NCI-H2171 (cell line): Measurements from ENCODE around the gene PWWP2B.
"Not testable (repeated sequence)": the region's sequence is repeated elsewhere in the genome, so short reads cannot be mapped to it uniquely, and the experiment has no call there.

Experiments used
- DNase-seq: peaks from one replicate; lab custom pipeline; 2025; lab: John Stamatoyannopoulos, UW

Gene PWWP2B

DNA sequence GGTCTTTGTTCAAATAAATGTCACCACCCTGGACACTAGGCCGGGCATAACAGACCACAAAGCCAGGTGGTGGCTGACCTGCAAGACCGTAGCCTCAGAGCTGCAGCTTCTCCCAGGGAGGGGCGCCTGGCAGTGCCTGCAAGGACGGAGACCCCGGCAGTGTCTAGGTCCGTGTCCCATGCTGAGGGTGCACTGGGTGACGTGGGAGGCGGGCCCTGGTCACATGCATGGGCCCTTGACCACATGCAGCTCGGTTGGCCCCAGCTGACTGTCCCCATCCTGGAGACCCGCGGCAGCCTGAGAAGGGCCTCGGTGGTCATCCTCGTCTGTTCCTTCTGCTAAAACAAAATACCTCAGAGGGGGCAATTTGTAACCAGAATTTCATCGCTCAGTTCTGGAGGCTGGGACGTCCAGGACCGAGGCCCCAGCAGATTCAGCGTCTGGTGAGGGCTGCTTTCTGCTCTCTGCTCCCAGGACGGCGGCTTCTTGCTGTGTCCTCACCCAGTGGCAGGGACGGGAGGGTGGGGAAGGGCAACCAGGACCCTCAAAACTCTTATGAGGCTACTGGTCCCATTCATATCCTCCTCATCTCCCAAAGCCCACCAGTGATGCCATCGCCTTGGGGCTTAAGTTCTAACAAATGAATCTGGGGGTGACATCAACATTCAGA lies 36.8 kb downstream of the PWWP2B start:
- no peak for DNase-seq

DNA sequence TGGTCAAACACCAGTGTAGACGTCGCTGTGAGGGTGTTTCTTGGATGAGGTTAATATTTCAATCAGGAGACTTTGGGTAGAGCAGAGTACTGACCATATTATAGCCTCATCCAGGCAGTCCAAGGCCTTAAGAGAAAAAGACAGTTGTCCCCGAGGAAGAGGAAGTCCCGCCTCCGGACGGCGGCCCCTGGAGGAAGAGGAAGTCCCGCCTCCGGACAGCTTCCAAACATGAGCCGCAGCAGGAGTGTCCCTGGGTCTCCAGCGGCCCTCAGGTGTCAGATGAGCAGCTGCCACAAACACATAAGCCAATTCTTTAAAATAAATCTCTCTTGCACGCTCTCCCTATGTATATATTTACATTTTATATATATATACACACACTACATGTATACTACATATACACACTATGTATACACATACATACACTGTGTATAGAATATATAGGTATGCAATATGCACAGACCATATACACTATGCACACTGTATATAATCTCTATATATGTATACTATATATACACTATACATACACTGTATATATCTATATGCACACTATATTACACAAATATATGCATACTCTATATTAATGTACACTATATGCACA lies 37.5 kb downstream of the PWWP2B start:
- no peak for DNase-seq

DNA sequence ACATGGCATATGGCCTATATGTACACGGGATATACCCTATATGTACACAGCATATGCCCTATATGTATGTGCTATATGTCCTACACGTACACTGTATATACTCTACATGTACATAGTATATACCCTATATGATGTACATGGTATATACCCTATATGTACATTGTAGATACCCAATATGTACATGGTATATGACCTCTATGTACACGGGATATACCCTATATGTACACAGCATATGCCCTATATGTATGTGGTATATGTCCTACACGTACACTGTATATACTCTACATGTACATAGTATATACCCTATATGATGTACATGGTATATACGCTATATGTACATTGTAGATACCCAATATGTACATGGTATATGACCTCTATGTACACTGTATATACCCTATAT lies 38.3 kb downstream of the PWWP2B start:
- not testable (repeated sequence) for DNase-seq

GRCh38 chr10:132436096-132436495 lies 39.1 kb downstream of the PWWP2B start:
- DNase-seq: not testable (repeated sequence)

- DNase-seq: no peak
Measured at GRCh38 chr10:132436861-132437410, 39.9 kb downstream of the PWWP2B start.

GRCh38 chr10:132437541-132437950 lies 40.5 kb downstream of the PWWP2B start:
- DNase-seq: no peak

DNA sequence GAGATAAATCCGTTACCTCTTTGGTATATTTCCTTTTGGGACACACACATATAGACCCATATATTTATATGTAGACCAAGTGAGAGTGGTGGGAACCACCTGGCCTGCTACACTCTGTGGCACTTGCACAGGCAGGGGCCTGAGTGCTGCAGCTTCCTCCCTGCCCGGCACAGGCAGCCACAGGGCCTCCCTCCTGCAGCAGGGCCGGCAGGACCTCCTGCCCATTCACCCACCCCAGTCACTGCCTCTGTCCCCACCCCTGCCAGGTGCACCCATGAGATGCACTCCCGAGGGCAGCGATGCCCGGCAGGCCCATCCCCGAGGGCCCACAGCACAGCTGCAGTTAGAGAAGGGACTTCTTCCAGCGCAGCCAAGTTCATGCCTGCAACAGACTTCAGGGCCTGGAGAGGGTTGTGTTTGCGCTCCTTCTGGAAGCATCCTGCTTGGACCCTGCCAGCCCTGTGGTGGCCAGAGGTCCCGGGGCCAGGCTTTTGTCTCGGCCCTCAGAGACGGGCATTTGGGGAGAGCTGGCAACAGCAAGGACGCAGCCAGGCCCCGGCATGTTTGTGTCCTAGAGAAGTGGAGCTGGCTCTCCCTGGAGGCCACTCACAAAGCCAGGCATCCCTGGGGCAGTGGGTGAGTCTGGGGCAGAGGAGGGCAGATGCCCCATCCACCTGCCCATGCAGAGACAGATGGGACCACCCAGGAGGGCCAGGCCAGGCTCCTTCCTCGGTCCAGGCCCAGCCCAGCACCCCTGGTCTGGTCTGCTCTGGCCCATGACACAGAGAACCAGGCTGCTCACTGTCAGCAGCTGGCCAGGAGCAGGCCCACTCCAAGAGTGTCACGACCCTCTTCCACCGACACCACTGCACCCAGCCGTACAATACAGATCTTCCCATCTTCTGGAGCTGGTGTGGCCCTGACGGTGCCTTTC lies 41.4 kb downstream of the PWWP2B start:
- no peak for DNase-seq

GRCh38 chr10:132439025-132439388 lies 42.0 kb downstream of the PWWP2B start:
- DNase-seq: no peak

DNA sequence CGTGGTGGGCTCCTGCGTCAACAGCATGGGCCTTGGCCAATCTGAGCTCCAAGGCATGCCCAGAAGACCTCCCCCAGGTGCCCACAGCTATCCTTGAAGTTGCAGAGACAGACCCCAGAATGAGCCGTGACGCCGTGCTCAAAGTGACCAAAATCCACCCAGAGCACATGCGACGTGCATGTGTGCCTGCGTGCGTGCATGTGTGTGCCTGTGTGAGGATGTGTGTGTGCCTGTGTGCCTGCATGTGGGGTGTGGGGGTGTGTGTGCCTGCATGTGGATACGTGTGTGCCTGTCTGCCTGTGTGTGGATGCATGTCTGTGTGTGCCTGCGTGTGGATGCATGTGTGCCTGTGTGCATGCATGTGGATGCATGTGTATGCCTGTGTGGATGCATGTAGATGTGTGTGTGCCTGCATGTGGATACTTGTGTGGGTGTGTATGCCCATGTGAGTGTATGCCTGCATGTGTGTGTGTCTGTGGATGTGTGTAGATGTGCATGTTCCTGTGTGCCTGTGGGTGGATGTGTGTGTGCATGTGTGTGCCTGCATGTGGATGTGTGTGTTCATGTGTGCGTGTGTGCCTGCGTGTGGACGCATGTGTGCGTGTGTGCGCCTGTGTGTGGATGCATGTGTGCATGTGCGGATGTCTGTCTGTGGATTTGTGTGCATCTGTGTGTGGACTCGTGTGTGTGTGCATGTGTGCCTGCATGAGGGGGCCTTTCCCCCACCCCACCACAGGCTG lies 42.6 kb downstream of the PWWP2B start:
- DNase-seq: no peak

GRCh38 chr10:132440791-132441565 lies 44.0 kb downstream of the PWWP2B start:
- DNase-seq: no peak

DNA sequence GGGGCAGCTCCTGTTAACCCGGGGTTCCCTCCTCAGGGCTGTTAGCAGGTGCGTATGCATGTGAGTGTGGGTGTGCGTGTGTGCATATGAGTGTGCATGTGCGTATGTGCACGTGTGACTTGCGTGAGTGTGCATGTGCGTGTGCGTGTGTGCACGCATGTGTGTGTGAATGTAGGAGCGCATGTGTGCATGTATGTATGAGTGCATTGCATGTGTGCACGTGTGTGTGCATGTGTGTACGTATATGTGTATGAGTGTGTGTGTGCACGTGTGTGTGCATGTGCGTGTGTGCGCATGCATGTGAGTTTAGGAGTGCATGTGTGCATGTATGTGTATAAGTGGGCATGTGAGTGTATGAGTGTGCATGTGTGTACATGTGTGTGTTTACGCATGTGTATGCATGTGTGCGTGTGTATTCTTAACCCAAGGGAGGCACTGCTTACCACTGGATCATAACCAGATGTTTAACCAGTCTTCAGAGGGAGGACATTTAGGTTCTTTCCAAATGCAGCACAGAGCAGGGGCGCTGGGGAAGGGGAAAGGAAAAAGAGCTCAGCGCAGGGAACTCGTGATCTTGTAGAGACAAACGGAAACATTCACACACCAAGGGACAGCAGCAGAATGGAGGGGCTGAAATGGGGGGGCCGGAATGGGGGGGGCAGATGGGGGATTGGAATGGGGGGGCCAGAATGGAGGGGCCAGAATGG lies 45.0 kb downstream of the PWWP2B start:
- no peak for DNase-seq

GRCh38 chr10:132442636-132443035 lies 45.6 kb downstream of the PWWP2B start:
- no peak for DNase-seq

- no peak for DNase-seq
Measured at GRCh38 chr10:132443605-132443982, 46.6 kb downstream of the PWWP2B start.

DNA sequence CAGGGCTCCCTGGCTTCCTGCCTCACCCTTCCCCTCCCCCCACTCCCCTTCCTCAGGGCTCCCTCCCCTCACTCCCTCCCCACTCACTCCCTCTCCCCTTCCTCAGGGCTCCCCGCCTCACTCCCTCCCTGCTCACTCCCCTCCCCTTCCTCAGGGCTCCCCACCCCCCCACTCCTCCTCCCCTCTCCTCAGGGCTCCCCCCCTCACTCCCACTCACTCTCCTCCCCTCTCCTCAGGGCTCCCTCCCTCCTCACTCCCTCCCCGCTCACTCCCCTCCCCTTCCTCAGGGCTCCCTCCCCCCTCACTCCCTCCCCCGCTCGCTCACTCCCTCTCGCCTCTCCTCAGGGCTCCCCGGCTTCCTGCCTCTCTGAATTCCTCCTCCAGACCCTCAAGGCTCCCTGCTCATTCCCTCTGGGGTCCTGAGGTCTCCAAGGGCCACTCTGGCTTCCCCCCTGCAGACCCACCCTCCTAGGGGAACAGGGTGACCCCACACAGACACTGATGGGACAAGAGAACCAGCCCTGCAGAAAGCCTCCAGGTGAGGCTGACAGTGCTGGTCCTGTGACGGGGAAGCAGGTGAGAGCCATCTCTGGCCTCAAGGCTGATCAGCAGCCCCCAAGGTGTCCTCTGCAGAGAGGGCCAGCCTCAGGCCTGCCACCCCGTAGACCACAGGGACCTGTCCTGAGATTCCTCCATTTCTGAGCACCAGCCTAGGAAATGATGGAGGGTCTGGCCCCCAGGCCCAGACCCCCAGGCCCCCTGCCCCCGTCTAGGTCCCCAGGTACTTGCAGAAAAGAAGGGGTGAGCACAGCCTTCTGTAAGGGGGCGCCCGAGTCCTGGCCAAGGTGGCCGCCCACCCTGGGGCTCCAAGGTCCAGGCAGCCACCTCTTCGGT lies 47.2 kb downstream of the PWWP2B start:
- DNase-seq: no peak

DNA sequence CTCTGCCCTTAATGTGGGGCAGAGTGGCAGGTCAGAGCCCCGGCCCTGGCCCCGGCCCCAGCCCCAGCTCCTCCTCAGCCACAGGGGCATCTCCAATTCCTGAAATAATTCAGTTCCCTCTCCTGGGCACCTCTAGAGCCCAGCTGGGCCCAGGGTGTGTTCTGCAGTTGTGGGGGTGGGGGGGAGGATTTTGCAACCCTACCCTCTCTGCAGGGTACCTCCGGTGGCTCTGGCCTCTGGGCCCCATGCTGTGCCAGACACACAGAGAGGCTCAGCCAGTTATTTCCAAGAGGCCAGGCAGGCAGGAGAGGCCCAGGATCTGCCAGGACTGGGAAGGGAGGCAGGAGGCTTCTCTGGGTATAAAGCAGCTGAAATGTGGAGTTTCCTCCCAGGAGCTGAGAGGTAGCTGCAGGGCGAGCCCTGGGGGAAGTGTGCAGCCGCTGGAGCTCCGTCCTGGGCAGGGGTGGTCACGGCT lies 47.9 kb downstream of the PWWP2B start:
- no peak for DNase-seq

GRCh38 chr10:132445516-132446194 lies 48.7 kb downstream of the PWWP2B start:
- no peak for DNase-seq

GRCh38 chr10:132446195-132446581 lies 49.2 kb downstream of the PWWP2B start:
- no peak for DNase-seq

DNA sequence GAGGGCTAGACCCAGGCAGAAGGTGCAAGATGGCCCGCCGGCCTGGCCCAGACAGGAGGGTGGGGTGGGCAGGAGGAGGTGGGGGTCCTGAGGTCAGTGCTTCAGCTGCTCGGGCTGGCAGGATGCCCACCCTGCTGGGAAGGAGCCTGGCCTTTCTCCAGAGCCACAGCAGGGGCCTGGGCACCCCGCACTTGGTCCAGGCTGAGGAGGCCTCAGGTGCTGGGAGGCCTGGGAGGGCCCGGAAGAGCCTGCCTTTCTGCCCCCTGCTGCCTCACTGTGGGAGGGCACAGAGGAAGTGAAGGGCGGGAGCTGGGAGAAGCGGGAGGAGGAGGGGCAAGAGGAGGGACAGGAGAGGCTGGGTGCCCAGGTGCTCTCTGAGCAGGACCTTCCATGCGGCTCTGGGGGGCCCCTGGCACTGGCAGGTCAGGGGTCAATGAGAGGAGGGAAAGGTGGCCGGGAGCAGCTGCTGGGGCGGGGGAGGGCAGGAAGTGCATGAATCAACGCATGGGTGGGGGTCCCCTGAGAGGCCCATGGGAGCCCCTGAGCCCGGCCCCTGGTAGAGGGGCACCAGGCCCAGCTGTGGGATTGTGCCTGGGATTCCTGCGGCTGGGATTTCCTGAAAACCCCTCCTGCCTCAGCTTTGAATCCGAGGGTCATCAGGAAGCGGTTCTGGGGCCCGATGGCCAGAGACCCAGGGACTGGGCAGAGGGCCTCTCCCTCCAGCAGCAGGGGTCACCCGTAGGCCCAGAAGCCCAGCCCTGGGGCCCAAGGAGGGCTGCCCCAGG lies 49.9 kb downstream of the PWWP2B start:
- no peak for DNase-seq
